Lung (tissue), 12 donors: Measurements from ENCODE around the gene BCL2L13. TPM values are rescaled to one million over a fixed set of nuclear protein-coding genes. Genes with fewer than 3 reads are reported as not detected.

Experiments
- ATAC-seq: fragments of 200-7000 bp; cut with Tn5 transposase; one replicate; pipeline ENCODE4 v1.9.1; 2020; ENCODE audit warnings: moderate number of reproducible peaks; ENCODE audit not compliant: insufficient read depth, low FRiP score
- DNase-seq, 3 donors: peaks; one replicate each; pipeline ENCODE4 v3.0.0-alpha.2; 2013 to 2017
- H3K27ac ChIP-seq, 2 donors: one replicate each; pipeline ENCODE4 v1.5.1; 2013; ENCODE audit warnings: mild to moderate bottlenecking in 2 of 2, moderate library complexity in 2 of 2, control low read depth in 1 of 2, inconsistent platforms in 1 of 2, low read depth in 1 of 2, low read length in 1 of 2
- H3K27me3 ChIP-seq, 3 donors: one replicate each; pipeline ENCODE4 v1.5.1; 2013; ENCODE audit warnings: low read length in 2 of 3; ENCODE audit not compliant: control insufficient read depth in 3 of 3, insufficient read depth in 3 of 3
- H3K36me3 ChIP-seq, 4 donors: one replicate each; pipeline ENCODE4 v1.5.1; 2013; ENCODE audit warnings: low read length in 4 of 4, mild to moderate bottlenecking in 1 of 4, moderate library complexity in 1 of 4; ENCODE audit not compliant: control insufficient read depth in 4 of 4, insufficient read depth in 4 of 4
- H3K4me1 ChIP-seq, 5 donors: one replicate each; pipeline ENCODE4 v1.5.1; 2013; ENCODE audit warnings: low read length in 5 of 5, mild to moderate bottlenecking in 2 of 5, moderate library complexity in 1 of 5; ENCODE audit not compliant: control insufficient read depth in 5 of 5, insufficient read depth in 5 of 5
- H3K4me3 ChIP-seq: one replicate; pipeline ENCODE4 v1.5.1; 2013; ENCODE audit warnings: mild to moderate bottlenecking, control low read depth, moderate library complexity
- H3K9ac ChIP-seq, 2 donors: one replicate each; pipeline ENCODE4 v1.5.1; 2013; ENCODE audit warnings: low read length in 2 of 2, control low read depth in 1 of 2; ENCODE audit not compliant: insufficient read depth in 1 of 2
- H3K9me3 ChIP-seq, 4 donors: one replicate each; pipeline ENCODE4 v1.5.1; 2013; ENCODE audit warnings: low read length in 3 of 4, mild to moderate bottlenecking in 1 of 4, moderate library complexity in 1 of 4; ENCODE audit not compliant: control insufficient read depth in 4 of 4, insufficient read depth in 3 of 4
- WGBS, 2 donors: extraction: QIAGEN DNeasy Blood & Tissue Kit; methylation state at CpG; one replicate each; pipeline ENCODE4 v1.1.7; 2013; 5-methylcytosine and 5-hydroxymethylcytosine counted together
- polyA plus RNA-seq, 2 donors: library from polyadenylated mRNA; stranded (reverse); fragments of 200-250 nt; gene quantifications; one replicate each; pipeline ENCODE4 v1.2.1, GENCODE V29; 2013
- total RNA-seq, 2 donors: library from RNA; depleted of rRNA in 1 of 2; stranded (reverse); fragments of >200 nt in 1 of 2; gene quantifications; one replicate each; pipeline ENCODE4 v1.2.1, GENCODE V29; 2014 to 2021
- TF ChIP-seq, protein P1 (sequence below): IDR thresholded peaks from 2 replicates; pipeline ENCODE4 v1.5.1; 2012; ENCODE audit warnings: mild to moderate bottlenecking; ENCODE audit errors: control extremely low read depth, extremely low read depth
- donor health status: control.
- donor health status: control.
- donor health status: Bipolar disorder and iron deficiency.
- donor health status: healthy.
- donor health status: DM: yes; HTN: yes; CAD: no.

Gene BCL2L13
- total and polyA plus RNA-seq, 4 donors = 21.4 to 52.4 (median 33.8) TPM

DNA sequence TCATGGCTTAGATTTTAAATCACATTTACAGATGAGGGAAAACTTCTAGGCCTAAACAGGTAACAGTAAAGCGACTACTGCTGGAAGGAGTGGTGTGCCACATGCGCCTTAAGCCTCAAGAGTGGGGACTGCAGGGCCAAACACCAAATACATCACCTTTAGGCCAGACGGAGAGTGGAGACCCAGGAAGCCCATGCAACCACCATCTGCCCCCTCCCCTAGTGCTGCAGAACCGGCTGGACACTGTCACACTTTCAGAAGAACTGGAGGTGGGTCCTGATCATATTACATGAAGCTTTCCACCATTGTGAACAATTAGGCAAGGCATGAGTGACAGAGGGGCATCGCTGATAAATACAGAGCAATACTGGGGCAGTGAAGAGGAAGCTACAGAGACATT lies 46.4 kb upstream of the BCL2L13 start:
- Histone ChIP-seq H3K36me3 (peaks cover 19 to 48% (median 34%) of the 10 kb centered on the region in 4 donors), H3K9ac (no peak overlapping the region), H3K9me3 (no peaks in the 10 kb centered on the region), H3K27ac (no peak overlapping the region), H3K4me1 (no peaks in the 10 kb centered on the region), H3K27me3 (no peaks in the 10 kb centered on the region), H3K4me3 (no peak overlapping the region)
- TF ChIP-seq, protein P1, sequence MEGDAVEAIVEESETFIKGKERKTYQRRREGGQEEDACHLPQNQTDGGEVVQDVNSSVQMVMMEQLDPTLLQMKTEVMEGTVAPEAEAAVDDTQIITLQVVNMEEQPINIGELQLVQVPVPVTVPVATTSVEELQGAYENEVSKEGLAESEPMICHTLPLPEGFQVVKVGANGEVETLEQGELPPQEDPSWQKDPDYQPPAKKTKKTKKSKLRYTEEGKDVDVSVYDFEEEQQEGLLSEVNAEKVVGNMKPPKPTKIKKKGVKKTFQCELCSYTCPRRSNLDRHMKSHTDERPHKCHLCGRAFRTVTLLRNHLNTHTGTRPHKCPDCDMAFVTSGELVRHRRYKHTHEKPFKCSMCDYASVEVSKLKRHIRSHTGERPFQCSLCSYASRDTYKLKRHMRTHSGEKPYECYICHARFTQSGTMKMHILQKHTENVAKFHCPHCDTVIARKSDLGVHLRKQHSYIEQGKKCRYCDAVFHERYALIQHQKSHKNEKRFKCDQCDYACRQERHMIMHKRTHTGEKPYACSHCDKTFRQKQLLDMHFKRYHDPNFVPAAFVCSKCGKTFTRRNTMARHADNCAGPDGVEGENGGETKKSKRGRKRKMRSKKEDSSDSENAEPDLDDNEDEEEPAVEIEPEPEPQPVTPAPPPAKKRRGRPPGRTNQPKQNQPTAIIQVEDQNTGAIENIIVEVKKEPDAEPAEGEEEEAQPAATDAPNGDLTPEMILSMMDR = no peak
- DNase-seq (no peak), ATAC-seq (no peak)
- WGBS, 2 donors = 90 to 92% methylated on average over 5 of the region's 5 CpGs

DNA sequence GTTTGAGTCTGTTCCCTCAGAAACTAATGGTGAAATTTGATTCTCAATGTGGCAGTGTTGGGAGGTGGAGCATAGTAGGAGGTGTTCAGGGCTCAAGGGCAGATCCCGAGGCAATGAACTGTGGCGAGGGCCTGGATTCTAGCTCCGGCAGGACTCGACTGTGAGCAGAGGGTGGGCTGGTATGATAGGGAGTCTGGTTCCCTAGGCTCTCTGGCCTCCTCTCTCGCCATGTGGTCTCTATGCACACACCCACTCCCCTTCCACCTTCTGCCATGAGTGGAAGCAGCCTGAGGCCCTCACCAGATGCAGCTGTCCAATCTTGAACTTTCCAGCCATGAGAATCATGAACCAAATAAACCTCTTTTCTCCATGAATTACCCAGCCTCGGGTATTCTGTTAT lies 42.3 kb upstream of the BCL2L13 start:
- ATAC-seq = no peak
- no peaks in the 10 kb centered on the region for H3K9me3 ChIP-seq
- TF ChIP-seq, protein P1 = no peak
- H3K36me3 ChIP-seq = peaks cover 43 to 62% (median 52%) of the 10 kb centered on the region in 4 donors
- DNase-seq = no peak
- no peak overlapping the region for H3K4me3 ChIP-seq
- H3K4me1 ChIP-seq = no peaks in the 10 kb centered on the region
- H3K27ac ChIP-seq = no peak overlapping the region
- no peaks in the 10 kb centered on the region for H3K27me3 ChIP-seq
- WGBS, 2 donors = 97% methylated on average over 6 of the region's 6 CpGs
- H3K9ac ChIP-seq = no peak overlapping the region

DNA sequence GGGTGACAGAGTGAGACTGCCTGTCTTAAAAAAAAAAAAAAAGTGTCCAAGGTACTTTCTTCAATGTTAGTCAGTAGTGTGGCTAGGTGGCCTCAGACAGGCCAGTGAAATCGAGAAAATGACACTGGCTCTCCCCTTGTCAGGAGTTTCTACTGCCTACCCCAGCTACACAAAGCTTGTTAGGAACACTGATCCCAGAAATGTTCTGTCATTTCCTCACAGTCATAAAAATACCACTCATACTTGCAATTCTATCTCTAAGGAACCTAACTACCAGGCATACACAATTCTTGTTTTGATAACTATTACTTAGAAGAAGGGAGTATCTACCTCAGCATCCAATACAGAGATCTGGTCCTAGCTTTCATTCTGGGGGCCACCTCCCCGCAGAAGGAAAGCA lies 41.3 kb upstream of the BCL2L13 start:
- DNase-seq = no peak
- TF ChIP-seq, protein P1 = no peak
- no peak overlapping the region for H3K4me3 ChIP-seq
- H3K36me3 ChIP-seq = peaks cover 41 to 56% (median 51%) of the 10 kb centered on the region in 4 donors
- ATAC-seq = no peak
- 99 to 100% methylated on average over 2 of the region's 2 CpGs for WGBS, 2 donors
- H3K9me3 ChIP-seq = no peaks in the 10 kb centered on the region
- no peak overlapping the region for H3K9ac ChIP-seq
- H3K27ac ChIP-seq = no peak overlapping the region
- no peaks in the 10 kb centered on the region for H3K4me1 ChIP-seq
- no peaks in the 10 kb centered on the region for H3K27me3 ChIP-seq

DNA sequence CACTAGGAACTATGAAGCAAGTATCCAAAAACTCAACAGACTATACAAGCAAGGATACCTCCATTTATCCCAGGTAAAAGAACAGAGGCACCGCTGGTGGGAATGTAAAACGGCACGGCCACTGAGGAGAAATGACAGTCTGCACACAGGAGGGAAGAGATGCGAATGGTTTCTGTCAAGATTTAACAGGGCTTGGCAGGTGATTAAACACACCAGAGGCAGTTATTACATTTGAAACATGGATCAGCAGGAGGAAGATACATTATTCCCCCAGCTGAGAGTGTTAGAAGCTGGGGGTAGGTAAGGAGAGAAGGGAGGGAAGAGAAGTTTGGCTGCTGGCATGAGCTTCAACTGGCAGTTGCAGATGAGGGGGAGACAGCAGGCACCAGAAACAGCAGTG lies 40.2 kb upstream of the BCL2L13 start:
- 96 to 98% methylated on average over 4 of the region's 4 CpGs for WGBS, 2 donors
- TF ChIP-seq, protein P1 = no peak
- no peaks in the 10 kb centered on the region for H3K9me3 ChIP-seq
- peaks cover 36 to 48% (median 44%) of the 10 kb centered on the region in 4 donors for H3K36me3 ChIP-seq
- H3K27me3 ChIP-seq = no peaks in the 10 kb centered on the region
- no peak for ATAC-seq
- no peaks in the 10 kb centered on the region for H3K4me1 ChIP-seq
- H3K4me3 ChIP-seq = no peak overlapping the region
- DNase-seq = no peak
- no peak overlapping the region for H3K27ac ChIP-seq
- no peak overlapping the region for H3K9ac ChIP-seq
